Right renal pelvis (tissue), 4 donors: ENCODE measurements around the gene TACR1. TPM values are rescaled to one million over a fixed set of nuclear protein-coding genes. Genes with fewer than 3 reads are reported as not detected.
A peak's percentile ranks its signal among the peaks of the same experiment; 100 is the strongest.

ENCODE experiments used
- DNase-seq, 4 donors: peaks; one replicate each; pipeline ENCODE4 v3.0.0-alpha.2; 2013; ENCODE audit warnings: low read depth in 4 of 4, low spot score in 3 of 4, missing footprints in 1 of 4
- polyA plus RNA-seq, 4 donors: library from polyadenylated mRNA; unstranded; fragments of 120-200 nt; gene quantifications; one replicate each; pipeline ENCODE4 v1.2.1, GENCODE V29; 2013; ENCODE audit not compliant: insufficient read length in 4 of 4

The TACR1 gene
- polyA plus RNA-seq, 4 donors, result 1.5 to 2.9 (median 2.3) TPM

GRCh38 chr2:75055142-75055819, 144.0 kb downstream of the TACR1 start:
- DNase-seq, result no peak

DNA sequence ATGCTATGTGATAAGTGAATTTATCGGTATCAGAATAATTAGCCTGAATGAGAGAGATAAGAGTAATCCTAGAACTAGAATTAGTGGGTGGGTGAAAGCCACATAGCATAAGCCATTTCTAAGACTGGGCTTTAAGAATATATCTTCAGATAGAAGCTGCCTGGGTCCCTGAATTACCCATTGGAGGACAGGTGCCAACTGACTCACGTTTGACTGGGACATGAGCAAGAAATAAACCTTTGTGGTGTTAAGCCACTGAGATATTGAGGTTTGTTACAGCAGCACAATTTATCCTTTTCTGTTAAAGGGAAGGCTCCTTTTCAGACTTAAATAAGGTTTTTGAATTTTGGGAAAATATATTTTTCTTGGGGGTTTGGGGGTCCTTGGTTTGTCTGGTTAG, 145.0 kb downstream of the TACR1 start:
- no peak for DNase-seq

DNA sequence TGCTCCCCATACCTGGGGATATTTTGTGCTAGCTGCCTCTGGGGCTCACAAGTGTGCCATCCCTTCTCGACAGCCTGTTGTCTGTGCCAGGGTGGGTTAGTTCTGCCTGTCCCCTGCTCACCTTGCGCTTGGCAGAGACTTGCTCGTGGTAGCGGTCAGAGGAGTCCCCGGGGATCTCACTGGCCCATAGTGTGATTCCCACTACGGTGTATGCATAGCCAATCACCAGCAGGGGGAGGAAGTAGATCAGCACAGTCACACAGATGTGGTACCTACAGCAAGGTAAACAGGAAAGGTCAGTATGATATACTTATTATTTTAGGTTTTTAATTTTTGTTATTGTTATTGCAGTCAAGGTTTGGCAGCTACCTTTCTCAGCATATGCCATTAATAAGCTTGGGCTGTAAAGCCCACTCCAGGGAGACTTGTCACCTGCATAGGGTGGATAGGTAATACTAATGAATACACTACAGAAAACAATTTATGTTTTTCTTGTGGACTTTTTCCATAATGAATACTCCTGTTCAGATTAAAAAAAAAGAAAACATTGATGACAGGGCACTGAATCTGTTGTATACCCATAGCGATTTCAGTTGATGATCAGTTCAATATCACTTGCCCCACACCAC, 145.7 kb downstream of the TACR1 start:
- peak in 1 of 4 donors; percentile 14 for DNase-seq

DNA sequence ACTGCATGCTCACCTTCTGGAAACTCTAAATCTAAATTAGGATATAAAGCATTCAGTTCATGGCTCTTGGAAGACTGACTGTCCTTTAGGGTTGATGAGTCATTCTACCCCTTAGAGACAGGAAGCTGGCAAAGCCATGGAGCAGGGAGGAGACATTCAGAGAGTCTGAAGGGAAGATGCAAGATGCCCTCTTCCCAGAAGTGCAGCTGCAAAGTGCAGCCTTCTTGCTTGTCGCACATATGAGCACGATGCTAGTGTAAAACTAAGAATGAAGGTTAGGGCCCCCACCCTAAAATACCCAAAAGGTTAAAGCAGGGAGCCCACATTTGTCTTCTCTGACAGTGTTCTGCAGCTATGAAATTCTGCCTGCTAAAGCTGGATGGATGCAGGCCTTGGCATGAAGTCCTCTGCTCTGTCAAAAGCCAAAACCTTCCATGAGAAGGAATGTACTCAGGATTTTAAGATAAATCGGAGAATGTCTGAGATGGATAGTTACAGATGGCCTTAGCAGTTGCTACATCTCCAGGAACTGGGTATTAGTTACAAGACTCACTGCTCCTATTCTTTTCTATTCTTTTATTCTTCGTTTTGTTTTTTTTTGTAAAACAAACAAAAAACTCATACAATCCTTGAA, 151.2 kb downstream of the TACR1 start:
- DNase-seq, result no peak

DNA sequence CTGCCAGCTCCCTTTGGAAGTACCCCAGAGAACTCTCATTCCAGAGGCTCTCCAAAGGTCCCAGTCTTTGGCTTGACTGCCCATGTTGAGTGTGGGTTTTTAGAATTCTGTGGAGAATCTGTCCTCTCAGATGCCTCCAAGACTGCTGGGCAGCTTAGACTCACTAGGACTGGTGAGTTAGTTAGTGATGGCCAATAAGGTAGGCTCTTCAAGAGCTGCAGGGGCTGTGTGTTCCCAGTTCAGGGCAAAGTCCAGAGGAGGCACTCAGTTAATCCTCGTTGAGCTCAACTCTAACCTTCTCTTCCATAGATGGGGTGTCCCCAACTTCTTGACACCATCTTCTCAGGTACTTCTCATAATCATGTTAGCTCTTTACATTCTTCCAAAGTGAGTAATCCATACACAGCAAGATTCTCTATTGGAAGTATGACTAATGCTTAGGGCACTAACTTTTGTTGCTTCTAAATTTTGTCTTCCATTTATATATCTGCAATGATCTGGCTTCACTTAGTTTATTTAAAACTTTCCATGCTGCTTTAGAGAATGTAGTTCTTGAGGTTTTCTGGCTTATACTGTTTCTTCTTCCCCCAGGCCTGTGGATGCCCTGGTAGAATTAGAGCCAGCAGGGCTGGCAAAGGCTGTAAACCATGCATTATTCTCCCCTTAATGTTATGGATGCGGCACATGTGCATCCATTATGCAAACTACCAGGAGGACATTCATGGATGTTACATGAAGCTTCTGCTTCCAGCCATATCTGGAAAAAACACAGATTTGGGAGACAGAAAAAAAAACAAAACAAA, 151.9 kb downstream of the TACR1 start:
- no peak for DNase-seq

GRCh38 chr2:75045526-75046050, 153.7 kb downstream of the TACR1 start:
- DNase-seq, result no peak

DNA sequence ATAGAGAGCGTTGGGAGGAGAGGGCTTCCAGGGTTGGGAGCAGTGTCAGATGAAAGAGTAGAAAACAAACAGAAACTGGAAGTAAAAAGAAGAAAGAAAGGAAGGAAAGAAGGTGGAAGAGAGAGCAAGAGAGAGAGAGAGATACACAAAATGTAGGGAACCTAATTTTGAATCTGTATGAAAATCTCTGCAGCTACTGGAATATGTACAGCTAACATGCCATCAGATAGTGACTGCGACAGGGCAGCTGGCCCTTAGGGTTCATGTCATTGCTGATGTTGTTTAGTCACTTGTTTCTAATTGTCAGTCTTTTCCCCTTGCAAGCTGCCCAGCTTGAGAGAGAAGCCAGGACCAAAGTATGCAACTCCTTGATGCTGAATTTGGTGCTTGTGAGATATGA, 155.0 kb downstream of the TACR1 start:
- DNase-seq, result no peak

DNA sequence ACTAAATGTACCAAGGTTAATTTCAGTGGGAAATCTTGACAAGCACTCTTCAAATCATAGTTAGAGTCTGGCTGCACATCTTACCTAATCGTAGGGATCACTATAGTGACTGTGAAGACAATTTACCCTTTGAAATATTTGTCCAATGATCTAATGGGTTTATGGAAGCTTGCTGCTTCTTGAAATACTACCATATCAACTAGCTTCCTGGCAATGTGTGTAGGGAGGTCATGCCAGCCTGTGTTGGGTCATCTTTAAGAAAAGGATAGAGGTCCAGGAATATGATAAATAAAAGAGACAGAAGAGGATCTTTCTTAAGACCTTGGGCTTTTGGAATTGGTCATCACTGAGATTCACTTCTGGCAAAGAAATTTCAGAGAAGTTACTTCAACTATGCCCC, 156.5 kb downstream of the TACR1 start:
- no peak for DNase-seq

DNA sequence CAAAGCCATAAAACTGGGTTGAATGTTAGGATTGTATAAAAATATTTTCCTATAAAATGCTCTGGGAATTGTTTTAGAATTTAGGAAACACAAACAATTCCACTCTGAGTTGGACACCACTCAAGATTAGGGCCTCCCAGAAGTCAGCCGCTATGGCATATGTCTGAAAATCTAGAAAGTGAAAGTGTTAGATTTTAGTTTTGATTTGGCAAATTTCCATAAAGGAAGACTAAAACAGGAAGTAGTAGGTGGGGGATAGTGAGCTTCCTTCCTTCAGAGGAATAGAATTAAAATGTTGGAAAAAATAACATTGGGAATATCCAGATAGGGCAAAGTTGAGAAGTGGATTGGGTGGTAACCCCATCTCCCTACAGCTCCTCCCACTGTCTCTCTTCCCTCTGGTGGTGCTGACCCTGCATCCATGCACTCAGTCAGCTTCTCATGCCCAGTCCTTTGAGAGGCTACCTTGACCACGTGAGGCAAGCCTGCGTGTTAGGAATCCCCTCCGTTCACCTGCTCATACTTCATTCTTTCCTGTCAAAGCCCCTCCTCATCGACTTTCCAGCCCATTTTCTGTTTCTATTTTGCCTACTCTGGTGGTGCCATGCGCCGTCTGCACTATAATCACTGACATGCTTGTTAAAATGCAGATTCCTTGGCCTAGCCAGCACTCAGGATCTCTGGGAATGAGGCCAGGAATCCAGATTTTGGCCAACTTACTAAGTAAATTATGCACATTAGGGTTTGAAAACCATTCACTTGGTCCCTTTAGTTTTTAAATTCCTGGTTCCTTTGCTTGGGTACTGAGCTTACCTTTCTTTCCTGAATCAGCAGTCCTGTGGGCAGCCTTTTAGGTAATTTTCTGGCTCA, 157.4 kb downstream of the TACR1 start:
- no peak for DNase-seq

GRCh38 chr2:75041226-75041625, 158.1 kb downstream of the TACR1 start:
- DNase-seq, result no peak

GRCh38 chr2:75035444-75036353, 163.6 kb downstream of the TACR1 start:
- no peak for DNase-seq

- DNase-seq, result no peak
These were observed 165.8 kb downstream of the TACR1 start for GRCh38 chr2:75033516-75033915.

DNA sequence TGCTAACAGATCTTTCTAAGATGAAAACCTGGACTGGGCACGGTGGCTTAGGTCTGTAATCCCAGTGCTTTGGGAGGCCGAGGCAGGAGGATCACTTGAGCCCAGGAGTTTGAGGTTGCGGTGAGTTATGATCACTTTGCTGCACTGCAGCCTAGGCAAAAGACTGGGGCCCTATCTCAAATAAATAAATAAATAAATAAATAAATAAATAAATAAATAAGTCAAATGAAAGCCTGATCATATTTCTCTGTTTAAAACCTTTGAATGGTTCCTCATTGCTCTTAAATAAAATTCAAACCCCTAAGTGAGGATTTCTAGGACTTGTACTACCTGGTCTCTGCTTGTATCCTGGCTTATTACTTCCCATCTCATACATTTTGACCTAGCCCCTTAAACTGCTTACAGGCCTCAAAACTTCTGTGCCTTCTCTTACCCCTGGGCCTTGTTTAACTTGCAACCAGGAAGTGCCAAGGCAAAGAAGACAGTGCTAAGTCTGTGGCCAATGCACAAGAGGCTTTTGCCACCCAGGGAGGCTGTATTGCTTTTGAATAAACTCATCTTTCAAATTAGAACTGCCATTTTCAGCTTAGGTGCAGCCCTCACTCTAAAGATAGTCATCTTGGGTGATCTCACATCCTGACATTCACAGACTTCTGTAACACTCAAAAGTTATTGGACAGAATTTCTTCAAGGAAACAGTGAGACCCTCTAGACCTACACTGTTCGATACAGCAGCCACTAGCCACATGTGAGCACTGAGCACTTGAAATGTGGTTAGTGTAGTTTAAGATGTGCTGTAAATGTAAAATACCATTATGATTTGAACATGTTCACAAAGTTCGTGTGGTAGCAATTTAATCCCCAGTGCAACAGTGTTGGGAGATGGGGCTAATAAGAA, 167.2 kb downstream of the TACR1 start:
- no peak for DNase-seq

- no peak for DNase-seq
These were observed 168.1 kb downstream of the TACR1 start for GRCh38 chr2:75031171-75031570.

- no peak for DNase-seq
These were observed 168.9 kb downstream of the TACR1 start for GRCh38 chr2:75030218-75031009.

DNA sequence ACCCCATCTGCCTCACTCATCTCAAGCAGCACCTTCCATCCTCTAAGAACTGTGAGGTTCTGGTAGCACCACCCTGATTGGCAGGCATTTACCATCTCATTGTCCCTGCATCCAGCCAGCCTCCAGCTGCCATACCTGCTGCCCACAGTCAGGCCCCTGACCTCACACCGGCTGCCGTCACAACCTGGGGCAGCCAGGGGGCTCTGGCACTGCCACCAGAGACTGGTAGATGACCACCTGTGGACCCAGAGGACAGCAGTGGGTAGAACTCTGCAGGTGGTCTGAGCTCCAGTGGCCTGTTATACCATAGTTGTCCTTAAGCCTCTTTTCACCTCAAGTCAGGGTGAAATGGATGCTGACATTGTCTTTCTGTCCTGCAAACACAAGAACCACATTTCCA, 171.4 kb downstream of the TACR1 start:
- no peak for DNase-seq
